Heart right ventricle (tissue), 16 donors: ENCODE results near the gene SNPH. TPM values are rescaled to one million over a fixed set of nuclear protein-coding genes. Genes with fewer than 3 reads are reported as not detected.

Experiments used
- ATAC-seq, 8 donors: fragments of 200-7000 bp; cut with Tn5 transposase; one replicate each; pipeline ENCODE4 v1.9.1; 2020; ENCODE audit warnings: mild to moderate bottlenecking in 8 of 8, moderate library complexity in 8 of 8, moderate number of reproducible peaks in 1 of 8
- DNase-seq, 2 donors: peaks; one replicate each; pipeline ENCODE4 v3.0.0-alpha.2; 2020
- H3K27ac ChIP-seq, 10 donors: fragments of 200-600 bp; sonication (generic) in 2 of 10; one replicate each; pipeline versions ENCODE4 v1.5.0 to v1.8.0; 2020 to 2022; ENCODE audit warnings: mild to moderate bottlenecking in 3 of 10
- H3K27me3 ChIP-seq, 7 donors: fragments of 200-600 bp; one replicate each; pipeline ENCODE4 v1.8.0; 2021 to 2022; ENCODE audit warnings: mild to moderate bottlenecking in 2 of 7
- H3K36me3 ChIP-seq, 9 donors: fragments of 200-600 bp; sonication (generic) in 1 of 9; one replicate each; pipeline versions ENCODE4 v1.5.0 to v1.8.0; 2020 to 2022; ENCODE audit warnings: mild to moderate bottlenecking in 2 of 9
- H3K4me1 ChIP-seq, 9 donors: fragments of 200-600 bp; sonication (generic) in 1 of 9; one replicate each; pipeline versions ENCODE4 v1.5.0 to v1.8.0; 2020 to 2022; ENCODE audit warnings: mild to moderate bottlenecking in 4 of 9
- H3K4me3 ChIP-seq, 10 donors: fragments of 200-600 bp; sonication (generic) in 2 of 10; one replicate each; pipeline versions ENCODE4 v1.5.0 to v1.8.0; 2020 to 2022; ENCODE audit warnings: mild to moderate bottlenecking in 7 of 10, moderate library complexity in 2 of 10
- H3K9me3 ChIP-seq, 11 donors: fragments of 200-600 bp in 10 of 11; sonication (generic) in 2 of 11; one replicate each; pipeline versions ENCODE4 v1.5.0 to v1.8.0; 2013 to 2022; ENCODE audit warnings: mild to moderate bottlenecking in 2 of 11, control low read depth in 1 of 11, moderate library complexity in 1 of 11
- WGBS, 2 donors: extraction: QIAGEN DNeasy Blood & Tissue Kit; methylation state at CpG; one replicate each; pipeline ENCODE4 v1.1.7; 2013; ENCODE audit warnings: inconsistent platforms in 1 of 2; 5-methylcytosine and 5-hydroxymethylcytosine counted together
- intact Hi-C, 10 donors: fragments of 100-400 bp; cut with DNase I; formaldehyde crosslinking; loops; one replicate each; pipeline versions ENCODE4 v1.11.1 to v1.14.2; 2022
- polyA plus RNA-seq, 2 donors: library from polyadenylated mRNA; stranded (reverse); fragments of 200-250 nt; gene quantifications; one replicate each; pipeline ENCODE4 v1.2.3, GENCODE V29; 2013
- total RNA-seq, 10 donors: library from RNA; stranded (reverse); fragmentation: NEBNext Ultra II Directional in 3 of 10; extraction: Animal tissue kit (Norgen Biotek cat#: 25700) in 3 of 10; gene quantifications; one replicate each; pipeline versions ENCODE4 v1.2.1 to v1.2.4, GENCODE V29; 2021 to 2023
- TF ChIP-seq, protein P1 (sequence below), 9 donors: fragments of 200-600 bp; sonication (generic) in 2 of 9; IDR thresholded peaks; one replicate each; pipeline versions ENCODE4 v1.5.0 to v1.8.0; 2021 to 2022; ENCODE audit warnings: antibody characterized with exemption in 9 of 9, mild to moderate bottlenecking in 5 of 9, moderate library complexity in 1 of 9
- donor health status: Arrhythmogenic right ventricular cardiomyopathy.
- donor health status: ischemic (EF 13 %, LVEDD 7.1; RV severe dilation, severe dysfunction).
- donor health status: healthy with polysubstance abuse.
- donor health status: DM: no; HTN: yes; CAD: no.
- donor health status: DM: no; HTN: no; CAD: no.
- donor health status: ischemic (EF 25% LVEDD 6.9; RV normal size, moderate dysfunction).
- donor health status: ischemic (EF 25% LVEDD 5.7; RV mildly dilated, moderate dysfunction).
- donor health status: healthy.
- donor health status: DM: yes; HTN: yes; CAD: no.
- donor health status: Ischemic cardiomyopathy.
- donor health status: ischemic (EF 35%, LVEDD 5.7; RV mildly dilated, moderate dysfunction).
- donor health status: nonischemic (EF 11% LVEDD 7.7; RV severe dilation, severe dysfunction).
- donor health status: DM: yes; HTN: yes; CAD: no.
- donor health status: PGD.
- donor health status: ischemic (EF 29% LVEDD 5.4; RV normal size, mild dysfunction).
- donor health status: nonischemic (EF 23%, LVEDD 6.1; RV moderate dilation, normal function).

Gene SNPH
- total and polyA plus RNA-seq, 12 donors = 1.5 to 14.3 (median 9.9) TPM

DNA sequence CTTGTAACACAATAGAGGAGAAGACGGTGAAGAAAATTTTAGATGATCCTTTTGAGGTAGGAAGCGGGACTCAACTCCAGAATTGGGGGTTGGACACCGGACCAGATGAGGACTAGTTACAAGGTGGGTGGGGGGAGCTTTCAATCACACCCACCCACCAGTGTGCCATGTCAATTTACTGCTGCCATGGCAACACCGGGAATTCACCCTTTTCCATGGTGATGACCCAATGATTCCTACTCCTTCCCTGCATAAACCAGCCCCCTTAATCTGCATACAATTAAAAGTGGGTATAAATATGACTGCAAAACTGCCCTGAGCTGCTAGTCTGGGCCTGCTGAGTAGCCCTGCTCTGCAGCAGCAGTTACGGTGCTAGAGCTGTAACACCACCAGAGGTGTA, 25.5 kb upstream of the SNPH start:
- peaks cover 0 to 17% (median 4%) of the 10 kb centered on the region in 7 donors for H3K27me3 ChIP-seq
- no peak for DNase-seq
- no peaks in the 10 kb centered on the region for H3K9me3 ChIP-seq
- peaks cover 0 to 6% (median 0%) of the 10 kb centered on the region in 9 donors for H3K4me1 ChIP-seq
- H3K36me3 ChIP-seq = no peaks in the 10 kb centered on the region
- intact Hi-C loops = no loop called here
- H3K4me3 ChIP-seq = no peak overlapping the region
- WGBS, 2 donors = 81 to 82% methylated on average over 5 of the region's 5 CpGs
- H3K27ac ChIP-seq = no peak overlapping the region
- ATAC-seq = no peak
- TF ChIP-seq, protein P1, sequence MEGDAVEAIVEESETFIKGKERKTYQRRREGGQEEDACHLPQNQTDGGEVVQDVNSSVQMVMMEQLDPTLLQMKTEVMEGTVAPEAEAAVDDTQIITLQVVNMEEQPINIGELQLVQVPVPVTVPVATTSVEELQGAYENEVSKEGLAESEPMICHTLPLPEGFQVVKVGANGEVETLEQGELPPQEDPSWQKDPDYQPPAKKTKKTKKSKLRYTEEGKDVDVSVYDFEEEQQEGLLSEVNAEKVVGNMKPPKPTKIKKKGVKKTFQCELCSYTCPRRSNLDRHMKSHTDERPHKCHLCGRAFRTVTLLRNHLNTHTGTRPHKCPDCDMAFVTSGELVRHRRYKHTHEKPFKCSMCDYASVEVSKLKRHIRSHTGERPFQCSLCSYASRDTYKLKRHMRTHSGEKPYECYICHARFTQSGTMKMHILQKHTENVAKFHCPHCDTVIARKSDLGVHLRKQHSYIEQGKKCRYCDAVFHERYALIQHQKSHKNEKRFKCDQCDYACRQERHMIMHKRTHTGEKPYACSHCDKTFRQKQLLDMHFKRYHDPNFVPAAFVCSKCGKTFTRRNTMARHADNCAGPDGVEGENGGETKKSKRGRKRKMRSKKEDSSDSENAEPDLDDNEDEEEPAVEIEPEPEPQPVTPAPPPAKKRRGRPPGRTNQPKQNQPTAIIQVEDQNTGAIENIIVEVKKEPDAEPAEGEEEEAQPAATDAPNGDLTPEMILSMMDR (IDR thresholded peaks at IDR 0.05) = no peak

- no peak for ATAC-seq
- peaks cover 0 to 11% (median 0%) of the 10 kb centered on the region in 9 donors for H3K4me1 ChIP-seq
- no peaks in the 10 kb centered on the region for H3K36me3 ChIP-seq
- intact Hi-C loops = no loop called here
- no peak overlapping the region for H3K4me3 ChIP-seq
- TF ChIP-seq, protein P1 (IDR thresholded peaks at IDR 0.05) = no peak
- no peak for DNase-seq
- H3K27me3 ChIP-seq = peaks cover 0 to 11% (median 4%) of the 10 kb centered on the region in 7 donors
- H3K9me3 ChIP-seq = no peaks in the 10 kb centered on the region
- no peak overlapping the region for H3K27ac ChIP-seq
Observed at GRCh38 chr20:1241456-1241855, 24.6 kb upstream of the SNPH start.

DNA sequence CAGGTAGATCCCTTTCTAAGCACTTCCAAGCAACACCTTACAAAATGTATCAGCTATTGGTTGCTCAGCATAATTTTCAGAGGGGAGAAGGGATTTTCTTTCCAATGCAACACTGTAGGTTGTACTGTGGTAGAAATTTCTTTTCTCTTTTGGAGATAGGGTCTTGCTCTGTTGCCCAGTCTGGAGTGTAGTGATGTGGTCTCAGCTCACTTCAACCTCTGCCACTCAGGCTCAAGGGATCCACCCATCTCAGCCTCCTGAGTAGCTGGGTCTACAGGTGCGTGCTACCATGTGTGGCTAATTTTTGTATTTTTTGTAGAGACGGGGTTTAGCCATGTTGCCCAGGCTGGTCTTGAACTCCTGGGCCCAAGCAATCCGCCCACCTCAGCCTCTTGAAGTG, 24.0 kb upstream of the SNPH start:
- Histone ChIP-seq H3K4me1 (peaks cover 0 to 11% (median 0%) of the 10 kb centered on the region in 9 donors), H3K27ac (no peak overlapping the region), H3K27me3 (peaks cover 0 to 11% (median 4%) of the 10 kb centered on the region in 7 donors), H3K4me3 (no peak overlapping the region), H3K9me3 (no peaks in the 10 kb centered on the region), H3K36me3 (no peaks in the 10 kb centered on the region)
- intact Hi-C loops = no loop called here
- WGBS, 2 donors = 86 to 88% methylated on average over 3 of the region's 3 CpGs
- DNase-seq = no peak
- no peak for ATAC-seq
- TF ChIP-seq, protein P1 (IDR thresholded peaks at IDR 0.05) = no peak

DNA sequence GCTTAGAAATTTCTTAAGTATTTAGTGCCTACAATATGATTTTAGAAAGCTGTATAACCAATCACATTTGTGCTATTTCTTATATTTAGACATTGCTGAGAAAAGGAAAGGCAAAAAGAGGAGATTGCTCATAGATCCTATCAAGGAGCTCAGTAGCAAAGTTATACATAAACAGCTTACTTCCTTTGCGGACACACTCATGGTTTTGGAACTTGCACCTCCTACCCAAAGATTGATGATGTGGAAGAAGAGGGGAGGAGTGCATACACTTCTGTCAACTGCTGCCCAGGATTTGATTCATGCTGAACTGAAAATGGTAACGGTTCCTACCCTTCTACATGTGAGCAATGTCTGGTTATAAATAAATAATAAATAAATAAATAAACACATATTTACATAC, 23.6 kb upstream of the SNPH start:
- TF ChIP-seq, protein P1 (IDR thresholded peaks at IDR 0.05) = no peak
- Histone ChIP-seq H3K9me3 (no peaks in the 10 kb centered on the region), H3K4me3 (no peak overlapping the region), H3K36me3 (no peaks in the 10 kb centered on the region), H3K4me1 (peaks cover 0 to 11% (median 0%) of the 10 kb centered on the region in 9 donors), H3K27me3 (peaks cover 0 to 11% (median 4%) of the 10 kb centered on the region in 7 donors), H3K27ac (no peak overlapping the region)
- DNase-seq = no peak
- intact Hi-C loops = no loop called here
- WGBS, 2 donors = 56 to 60% methylated on average over 2 of the region's 2 CpGs
- no peak for ATAC-seq
